ENCODE results near the gene IPO9. TPM values are rescaled to one million over a fixed set of nuclear protein-coding genes. Genes with fewer than 3 reads are reported as not detected.
"Not testable (repeated sequence)": the region's sequence is repeated elsewhere in the genome, so short reads cannot be mapped to it uniquely, and the experiment has no call there.

IPO9 gene
- total RNA-seq, 4 donors from 2014 or later = 12.9 to 25.6 (median 19.8) TPM

DNA sequence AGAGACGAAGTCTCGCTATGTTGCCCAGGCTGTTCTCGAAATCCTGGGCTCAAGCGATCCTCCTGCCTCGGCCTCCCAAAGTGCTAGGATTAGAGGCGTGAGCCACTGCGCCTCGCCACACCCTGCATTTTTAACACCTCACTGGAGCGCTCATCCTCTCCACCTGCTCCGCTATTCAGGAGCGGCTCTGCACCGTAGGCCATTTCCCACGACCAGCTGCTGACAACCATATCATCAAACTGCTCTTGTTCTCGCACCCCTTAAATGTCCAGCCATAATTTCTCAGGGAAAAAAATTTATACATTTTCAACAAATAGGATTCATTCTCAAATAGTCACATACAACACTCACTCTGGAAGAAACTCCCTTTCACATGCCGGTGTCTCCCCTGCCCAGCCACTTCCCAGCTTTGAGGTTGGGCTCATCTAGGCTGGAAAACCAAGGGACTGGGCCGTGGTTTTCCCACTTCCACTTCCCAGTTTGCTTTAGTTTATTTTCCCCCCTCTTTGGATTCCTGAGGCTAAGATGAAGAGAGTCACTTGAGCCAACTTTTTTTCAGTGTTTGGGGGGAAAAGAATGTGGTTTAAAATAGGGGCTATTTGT lies 639 bp upstream of the IPO9 start:
- no peaks in the 10 kb centered on the region for H3K9me3 ChIP-seq
- no peak overlapping the region for H3K4me3 ChIP-seq
- H3K27me3 ChIP-seq = no peaks in the 10 kb centered on the region
- no peak overlapping the region for H3K27ac ChIP-seq
- DNase-seq (ENCODE audit: low spot score in 2 of 2) = no peak
- TF ChIP-seq POLR2AphosphoS5 (IDR thresholded peaks at IDR 0.05) (no peak), POLR2A (IDR thresholded peaks at IDR 0.05) (no peak), EP300 (IDR thresholded peaks at IDR 0.05) (no peak)
- TF ChIP-seq, protein P1, sequence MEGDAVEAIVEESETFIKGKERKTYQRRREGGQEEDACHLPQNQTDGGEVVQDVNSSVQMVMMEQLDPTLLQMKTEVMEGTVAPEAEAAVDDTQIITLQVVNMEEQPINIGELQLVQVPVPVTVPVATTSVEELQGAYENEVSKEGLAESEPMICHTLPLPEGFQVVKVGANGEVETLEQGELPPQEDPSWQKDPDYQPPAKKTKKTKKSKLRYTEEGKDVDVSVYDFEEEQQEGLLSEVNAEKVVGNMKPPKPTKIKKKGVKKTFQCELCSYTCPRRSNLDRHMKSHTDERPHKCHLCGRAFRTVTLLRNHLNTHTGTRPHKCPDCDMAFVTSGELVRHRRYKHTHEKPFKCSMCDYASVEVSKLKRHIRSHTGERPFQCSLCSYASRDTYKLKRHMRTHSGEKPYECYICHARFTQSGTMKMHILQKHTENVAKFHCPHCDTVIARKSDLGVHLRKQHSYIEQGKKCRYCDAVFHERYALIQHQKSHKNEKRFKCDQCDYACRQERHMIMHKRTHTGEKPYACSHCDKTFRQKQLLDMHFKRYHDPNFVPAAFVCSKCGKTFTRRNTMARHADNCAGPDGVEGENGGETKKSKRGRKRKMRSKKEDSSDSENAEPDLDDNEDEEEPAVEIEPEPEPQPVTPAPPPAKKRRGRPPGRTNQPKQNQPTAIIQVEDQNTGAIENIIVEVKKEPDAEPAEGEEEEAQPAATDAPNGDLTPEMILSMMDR (IDR thresholded peaks at IDR 0.05) = no peak
- no peaks in the 10 kb centered on the region for H3K36me3 ChIP-seq
- WGBS = 76% methylated on average over 16 of the region's 16 CpGs
- H3K4me1 ChIP-seq = peaks cover 26% of the 10 kb centered on the region

DNA sequence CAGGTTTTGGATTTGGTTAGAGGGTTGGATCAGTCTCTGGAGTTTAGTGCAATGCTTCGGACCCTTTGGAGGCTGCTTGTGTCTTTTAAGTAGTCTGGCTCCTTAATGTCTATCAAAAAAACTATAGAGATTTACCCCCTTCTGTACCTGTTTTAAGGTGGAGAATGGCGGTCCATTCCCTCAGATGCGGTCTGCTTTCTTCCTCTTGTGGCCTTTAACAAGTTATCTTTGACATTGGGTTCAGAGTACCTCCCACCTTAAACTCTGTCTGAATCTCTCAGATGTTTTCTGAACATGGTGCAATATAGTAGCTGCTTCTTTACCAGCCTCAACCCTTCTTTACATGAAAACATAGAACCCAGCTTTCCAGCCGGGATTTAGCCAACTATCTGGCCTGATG lies 2.4 kb downstream of the IPO9 start:
- TF ChIP-seq, protein P1 (IDR thresholded peaks at IDR 0.05) = no peak
- TF ChIP-seq EP300 (IDR thresholded peaks at IDR 0.05) (no peak), POLR2A (IDR thresholded peaks at IDR 0.05) (no peak), POLR2AphosphoS5 (IDR thresholded peaks at IDR 0.05) (no peak)
- 85% methylated on average over 4 of the region's 4 CpGs for WGBS
- Histone ChIP-seq H3K27me3 (no peaks in the 10 kb centered on the region), H3K9me3 (no peaks in the 10 kb centered on the region), H3K27ac (no peak overlapping the region), H3K4me1 (peaks cover 26% of the 10 kb centered on the region), H3K36me3 (peaks cover 3% of the 10 kb centered on the region), H3K4me3 (no peak overlapping the region)
- no peak for DNase-seq (ENCODE audit: low spot score in 2 of 2)

DNA sequence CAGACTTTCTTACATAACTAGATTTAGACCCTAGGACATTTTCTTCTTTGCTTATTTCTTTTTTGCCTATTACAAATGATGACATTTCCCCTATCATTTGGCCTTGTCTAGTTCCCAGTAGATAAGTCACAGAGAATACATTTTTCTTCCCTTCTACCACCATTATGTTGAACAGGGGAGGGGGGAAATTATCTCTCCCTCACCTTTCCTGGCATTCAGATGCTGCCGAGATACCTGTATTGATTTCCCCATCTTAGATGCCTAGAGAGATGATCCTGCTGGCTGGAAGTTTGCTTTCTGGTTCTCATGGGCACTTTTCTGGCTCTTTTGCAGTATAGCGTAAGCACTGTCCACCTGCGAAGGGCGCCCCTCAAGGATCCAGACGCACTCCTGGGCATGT lies 5.7 kb downstream of the IPO9 start:
- Histone ChIP-seq H3K36me3 (peaks cover 8% of the 10 kb centered on the region), H3K4me1 (peaks cover 17% of the 10 kb centered on the region)
- TF ChIP-seq, protein P1 (IDR thresholded peaks at IDR 0.05) = no peak
- TF ChIP-seq POLR2AphosphoS5 (IDR thresholded peaks at IDR 0.05) (no peak), POLR2A (IDR thresholded peaks at IDR 0.05) (no peak), EP300 (IDR thresholded peaks at IDR 0.05) (no peak)

DNA sequence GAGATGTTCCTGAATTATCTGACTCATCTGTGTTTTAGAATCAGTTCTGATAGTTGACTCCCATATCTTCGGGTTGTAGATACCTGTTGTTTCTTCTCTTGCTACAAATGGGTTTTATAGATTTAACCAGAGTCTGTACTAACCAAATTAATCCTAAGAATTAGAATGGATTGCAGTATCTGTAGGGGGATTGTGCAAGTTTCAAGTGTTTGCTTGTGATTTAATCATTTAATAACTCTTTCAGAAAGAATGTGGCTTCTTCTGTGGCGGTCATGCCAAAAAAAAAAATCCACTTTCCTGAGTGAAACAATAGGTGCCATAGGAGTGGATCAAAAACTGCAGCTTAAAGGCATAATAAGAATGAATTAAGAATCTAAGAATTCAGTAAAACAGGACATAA lies 9.4 kb downstream of the IPO9 start:
- no peak for TF ChIP-seq POLR2A (IDR thresholded peaks at IDR 0.05)
- no peak for TF ChIP-seq POLR2AphosphoS5 (IDR thresholded peaks at IDR 0.05)
- no peak for TF ChIP-seq EP300 (IDR thresholded peaks at IDR 0.05)
- TF ChIP-seq, protein P1 (IDR thresholded peaks at IDR 0.05) = no peak
- no peak overlapping the region for H3K27ac ChIP-seq
- 64% methylated on average over 2 of the region's 2 CpGs for WGBS

More for the DNA sequence above, 5.7 kb downstream of the IPO9 start:
- DNase-seq (ENCODE audit: low spot score in 2 of 2) = no peak
- H3K27ac ChIP-seq = no peak overlapping the region
- H3K9me3 ChIP-seq = no peaks in the 10 kb centered on the region
- WGBS = 94% methylated on average over 5 of the region's 5 CpGs
- H3K27me3 ChIP-seq = no peaks in the 10 kb centered on the region
- no peak overlapping the region for H3K4me3 ChIP-seq

GRCh38 chr1:201839089-201839488 lies 10.1 kb downstream of the IPO9 start:
- H3K36me3 ChIP-seq; DNase-seq (ENCODE audit: low spot score in 2 of 2); H3K27me3 ChIP-seq; H3K4me3 ChIP-seq; H3K9me3 ChIP-seq; H3K27ac ChIP-seq; H3K4me1 ChIP-seq: not testable (repeated sequence)
- WGBS = 97% methylated on average over 10 of the region's 10 CpGs

More for the DNA sequence above, 9.4 kb downstream of the IPO9 start:
- DNase-seq (ENCODE audit: low spot score in 2 of 2) = no peak
- no peak overlapping the region for H3K4me3 ChIP-seq
- no peaks in the 10 kb centered on the region for H3K9me3 ChIP-seq
- H3K36me3 ChIP-seq = peaks cover 8% of the 10 kb centered on the region
- no peaks in the 10 kb centered on the region for H3K4me1 ChIP-seq
- no peaks in the 10 kb centered on the region for H3K27me3 ChIP-seq

DNA sequence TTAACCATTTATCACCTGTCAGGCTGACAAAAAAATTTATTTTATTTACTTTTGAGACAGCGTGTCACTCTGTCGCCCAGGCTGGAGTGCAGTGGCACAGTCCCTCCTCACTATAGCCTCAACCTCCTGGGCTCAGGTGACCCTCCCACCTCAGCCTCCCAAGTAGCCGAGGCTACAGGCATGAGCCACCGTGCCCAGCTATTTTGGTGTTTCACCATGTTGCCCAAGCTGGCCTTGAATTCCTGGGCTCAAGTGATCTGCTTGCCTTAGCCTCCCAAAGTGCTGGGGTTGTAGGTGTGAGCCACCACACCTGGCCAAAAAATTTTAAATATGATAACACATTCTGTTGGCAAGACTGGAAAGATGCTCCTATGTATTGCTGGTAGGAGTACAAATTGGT lies 11.1 kb downstream of the IPO9 start:
- Histone ChIP-seq H3K27me3 (no peaks in the 10 kb centered on the region), H3K4me3 (no peak overlapping the region), H3K9me3 (no peaks in the 10 kb centered on the region), H3K27ac (no peak overlapping the region), H3K4me1 (no peaks in the 10 kb centered on the region), H3K36me3 (peaks cover 8% of the 10 kb centered on the region)
- 96% methylated on average over 4 of the region's 4 CpGs for WGBS
- no peak for DNase-seq (ENCODE audit: low spot score in 2 of 2)
- no peak for TF ChIP-seq POLR2AphosphoS5 (IDR thresholded peaks at IDR 0.05)
- TF ChIP-seq POLR2A (IDR thresholded peaks at IDR 0.05) = no peak
- TF ChIP-seq, protein P1 (IDR thresholded peaks at IDR 0.05) = no peak
- no peak for TF ChIP-seq EP300 (IDR thresholded peaks at IDR 0.05)
